Nephron progenitor cell (in vitro differentiated cells): Measurements from ENCODE around the gene DDIAS.

Source experiments
- DNase-seq: peaks from one replicate; pipeline ENCODE4 v3.0.0; 2021
- H3K27ac Mint-ChIP-seq: 2 replicates; pipeline ENCODE4 v1.8.0; 2021; ENCODE audit warnings: mild to moderate bottlenecking, moderate library complexity, mixed read lengths
- H3K27me3 Mint-ChIP-seq: 2 replicates; pipeline ENCODE4 v1.8.0; 2021; ENCODE audit warnings: mild to moderate bottlenecking, low read depth, mixed read lengths; ENCODE audit not compliant: poor library complexity
- H3K36me3 Mint-ChIP-seq: 2 replicates; pipeline ENCODE4 v1.8.0; 2021; ENCODE audit warnings: low read depth, mixed read lengths
- H3K4me1 Mint-ChIP-seq: 2 replicates; pipeline ENCODE4 v1.8.0; 2021; ENCODE audit warnings: mixed read lengths
- H3K4me3 Mint-ChIP-seq: 2 replicates; pipeline ENCODE4 v1.8.0; 2021; ENCODE audit warnings: mild to moderate bottlenecking, moderate library complexity, mixed read lengths
- H3K9me3 Mint-ChIP-seq: 2 replicates; pipeline ENCODE4 v1.8.0; 2021; ENCODE audit warnings: mild to moderate bottlenecking, moderate library complexity, mixed read lengths
- CTCF ChIP-seq: fragments of 200-600 bp; sonication (generic); IDR thresholded peaks from 2 replicates; pipeline ENCODE4 v1.5.0; 2021; ENCODE audit warnings: antibody characterized with exemption

DDIAS gene

DNA sequence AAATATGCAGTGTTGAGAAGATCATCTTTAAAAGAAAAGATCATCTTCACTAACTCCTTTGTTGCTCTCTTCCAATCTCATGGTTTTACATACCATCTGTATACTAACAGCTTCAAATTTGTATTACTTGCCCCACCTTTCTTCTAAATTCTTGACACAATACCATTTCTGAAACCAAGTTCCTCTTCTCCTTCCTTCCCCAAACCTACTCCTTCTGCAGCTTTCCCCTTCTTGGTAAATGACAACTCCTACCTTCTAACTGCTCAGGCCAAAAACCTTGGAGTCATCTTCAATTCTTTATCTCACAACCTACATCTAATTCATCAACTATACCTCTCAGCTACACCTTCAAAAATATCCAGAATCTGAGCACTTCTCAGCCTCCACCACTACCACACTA lies 10.6 kb upstream of the DDIAS start:
- no peak overlapping the region for H3K4me3 Mint-ChIP-seq

DNA sequence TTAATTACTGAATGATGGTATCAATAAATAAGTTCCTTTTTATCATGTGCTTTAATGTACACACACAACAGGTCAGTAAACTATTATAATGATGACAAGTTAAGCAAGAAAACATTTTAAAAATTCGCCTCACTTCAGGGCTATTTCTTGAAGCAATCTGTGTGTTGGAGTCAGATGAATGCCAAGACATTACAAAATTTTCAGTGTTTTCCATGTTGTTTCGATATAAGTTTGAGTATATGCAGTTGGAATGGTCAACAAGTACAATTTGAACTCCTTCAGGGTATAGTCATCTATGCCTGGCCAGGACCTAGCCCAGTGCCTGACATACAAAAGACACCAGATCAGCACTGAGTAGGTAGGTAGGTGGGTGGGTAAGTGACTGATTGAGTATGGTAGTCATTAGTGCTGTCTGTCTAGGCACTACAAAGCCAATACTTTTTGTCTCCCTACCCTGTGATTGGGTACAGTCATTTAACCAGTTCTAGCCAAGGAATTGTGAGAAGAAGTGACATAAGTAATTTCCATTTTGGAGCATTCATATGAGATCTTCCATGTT lies 8.8 kb upstream of the DDIAS start:
- no peak for DNase-seq
- TF ChIP-seq CTCF, result no peak
- H3K27ac Mint-ChIP-seq, result no peak overlapping the region
- no peaks in the 10 kb centered on the region for H3K27me3 Mint-ChIP-seq
- H3K36me3 Mint-ChIP-seq, result peaks cover 10% of the 10 kb centered on the region
- no peaks in the 10 kb centered on the region for H3K9me3 Mint-ChIP-seq
- no peak overlapping the region for H3K4me3 Mint-ChIP-seq
- peaks cover 6% of the 10 kb centered on the region for H3K4me1 Mint-ChIP-seq

More for the DNA sequence above, 10.6 kb upstream of the DDIAS start:
- Mint-ChIP-seq H3K4me1 (no peaks in the 10 kb centered on the region), H3K27me3 (no peaks in the 10 kb centered on the region), H3K27ac (no peak overlapping the region), H3K36me3 (peaks cover 17% of the 10 kb centered on the region), H3K9me3 (no peaks in the 10 kb centered on the region)
- no peak for DNase-seq
- no peak for TF ChIP-seq CTCF

DNA sequence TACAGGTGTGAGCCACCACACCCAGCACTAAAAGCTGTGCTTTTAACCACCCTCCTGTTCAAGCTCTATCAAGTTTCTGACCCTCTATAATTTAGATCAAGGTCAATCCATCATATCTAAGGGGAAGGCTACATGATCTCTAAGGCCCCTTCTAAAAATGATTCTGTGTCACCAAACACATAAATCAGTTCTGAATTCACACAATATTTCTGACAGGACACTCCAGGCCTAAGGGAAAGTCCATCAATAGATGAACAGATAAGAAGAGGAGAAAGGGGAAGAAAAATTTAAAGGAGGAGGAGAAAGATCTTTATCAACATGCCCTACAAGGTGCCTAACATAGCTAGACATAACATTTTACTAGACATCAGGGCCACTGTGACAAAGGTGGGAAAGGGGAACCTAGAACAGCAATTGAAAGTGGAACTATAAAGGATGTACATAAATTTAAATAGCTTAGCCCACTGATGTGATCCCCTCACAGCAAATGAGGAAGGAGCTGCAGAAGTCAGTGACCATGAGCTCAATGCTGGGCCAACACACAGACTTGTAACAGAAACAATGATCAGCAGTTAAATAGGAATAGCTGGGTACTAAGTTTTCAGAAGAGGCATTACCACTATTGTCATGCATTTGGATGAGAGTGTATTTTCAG lies 6.0 kb upstream of the DDIAS start:
- peaks cover 9% of the 10 kb centered on the region for H3K36me3 Mint-ChIP-seq
- H3K27me3 Mint-ChIP-seq, result no peaks in the 10 kb centered on the region
- H3K4me3 Mint-ChIP-seq, result no peak overlapping the region
- peaks cover 27% of the 10 kb centered on the region for H3K4me1 Mint-ChIP-seq
- H3K9me3 Mint-ChIP-seq, result no peaks in the 10 kb centered on the region
- no peak overlapping the region for H3K27ac Mint-ChIP-seq
- DNase-seq, result no peak
- TF ChIP-seq CTCF, result no peak

DNA sequence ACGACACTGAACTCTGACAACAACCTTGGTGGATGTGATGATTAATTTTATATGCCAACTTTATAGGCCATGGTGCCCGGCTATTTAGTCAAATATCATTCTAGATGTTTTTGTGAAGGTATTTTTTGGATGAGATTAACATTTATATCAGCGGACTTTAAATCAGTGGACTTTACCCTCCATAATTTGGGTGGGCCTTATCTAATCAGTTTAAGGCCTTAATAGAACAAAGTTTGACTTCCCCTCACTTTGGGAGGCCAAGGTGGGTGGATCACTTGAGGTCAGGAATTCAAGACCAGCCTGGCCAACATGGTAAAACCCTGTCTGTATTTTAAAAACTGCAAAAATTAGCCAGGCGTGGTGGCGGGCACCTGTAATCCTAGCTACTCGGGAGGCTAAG lies 5.4 kb upstream of the DDIAS start:
- Mint-ChIP-seq H3K4me3 (no peak overlapping the region), H3K4me1 (peaks cover 31% of the 10 kb centered on the region), H3K9me3 (no peaks in the 10 kb centered on the region), H3K27ac (no peak overlapping the region), H3K27me3 (no peaks in the 10 kb centered on the region), H3K36me3 (peaks cover 9% of the 10 kb centered on the region)
- no peak for TF ChIP-seq CTCF
- no peak for DNase-seq

DNA sequence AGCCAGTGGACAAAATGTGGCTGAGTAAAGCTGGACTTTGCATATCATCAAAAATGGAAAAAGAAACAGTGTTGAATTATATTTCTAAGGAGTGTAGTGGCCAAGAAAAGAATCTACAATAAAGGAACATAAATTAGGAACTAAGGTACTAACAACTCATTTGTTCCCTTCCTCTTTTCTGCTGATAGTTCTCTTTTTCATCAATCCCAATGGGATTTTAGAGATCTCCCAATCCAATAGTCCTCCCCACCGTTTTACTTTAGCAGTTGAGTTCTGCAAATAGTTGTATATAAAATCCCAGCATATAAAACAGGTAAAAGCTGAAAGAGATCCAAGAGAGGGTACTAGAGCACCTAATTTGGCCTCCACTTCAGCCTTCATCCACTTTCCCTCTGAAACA lies 3.3 kb upstream of the DDIAS start:
- TF ChIP-seq CTCF, result no peak
- H3K9me3 Mint-ChIP-seq, result no peaks in the 10 kb centered on the region
- no peaks in the 10 kb centered on the region for H3K27me3 Mint-ChIP-seq
- peak overlapping the region; percentile 16 for H3K27ac Mint-ChIP-seq
- H3K36me3 Mint-ChIP-seq, result peaks cover 9% of the 10 kb centered on the region
- H3K4me1 Mint-ChIP-seq, result peaks cover 46% of the 10 kb centered on the region
- no peak for DNase-seq
- peak overlapping the region; percentile 97 for H3K4me3 Mint-ChIP-seq
